WTC11 (cell line): ENCODE data around the gene SECISBP2. TPM values are rescaled to one million over a fixed set of nuclear protein-coding genes. Genes with fewer than 3 reads are reported as not detected.
"Not testable (repeated sequence)": the region's sequence is repeated elsewhere in the genome, so short reads cannot be mapped to it uniquely, and the experiment has no call there.

Experiments
- ATAC-seq: fragments of 200-7000 bp; cut with Tn5 transposase; 2 replicates; pipeline ENCODE4 v1.10.0; 2021; ENCODE audit warnings: mild to moderate bottlenecking, moderate library complexity
- CTCF ChIA-PET: fragments of 300-600 bp; sonication (Branson Sonifier 250); formaldehyde crosslinking; loops from one replicate; lab custom pipeline; 2021; ENCODE audit warnings: antibody characterized with exemption; lab: Charles Lee
- POLR2A ChIA-PET: fragments of 350-600 bp; sonication (Branson Sonifier 250); formaldehyde crosslinking; loops from one replicate; lab custom pipeline; 2021; ENCODE audit warnings: antibody characterized with exemption; lab: Charles Lee
- DNase-seq: peaks from one replicate; pipeline ENCODE4 v3.0.0; 2021; ENCODE audit warnings: low spot score
- H3K27ac Mint-ChIP-seq: 2 replicates; pipeline ENCODE4 v1.8.0; 2021; ENCODE audit warnings: mixed read lengths
- H3K27me3 Mint-ChIP-seq: 2 replicates; pipeline ENCODE4 v1.8.0; 2021; ENCODE audit warnings: low read depth, mild to moderate bottlenecking, moderate library complexity, mixed read lengths
- H3K36me3 Mint-ChIP-seq: 2 replicates; pipeline ENCODE4 v1.8.0; 2021; ENCODE audit warnings: mixed read lengths
- H3K4me1 Mint-ChIP-seq: 2 replicates; pipeline ENCODE4 v1.8.0; 2022; ENCODE audit warnings: mixed read lengths
- H3K4me3 Mint-ChIP-seq: 2 replicates; pipeline ENCODE4 v1.8.0; 2021; ENCODE audit warnings: mild to moderate bottlenecking, moderate library complexity, mixed read lengths
- H3K9me3 Mint-ChIP-seq: 2 replicates; pipeline ENCODE4 v1.8.0; 2021; ENCODE audit warnings: mixed read lengths
- AR ChIP-seq: fragments of 250-450 bp; sonication (Bioruptor Pico); IDR thresholded peaks from 2 replicates; pipeline ENCODE4 v1.9.0; 2021; ENCODE audit warnings: mild to moderate bottlenecking
- CTCF ChIP-seq: fragments of 200-600 bp; IDR thresholded peaks from 2 replicates; pipeline ENCODE4 v1.8.0; 2022; ENCODE audit warnings: antibody characterized with exemption
- FOXP1 ChIP-seq: sonication (generic); formaldehyde crosslinking; IDR thresholded peaks from 2 replicates; pipeline ENCODE4 v1.8.0; 2022; ENCODE audit warnings: missing genetic modification reagents, mild to moderate bottlenecking, moderate library complexity, borderline replicate concordance
- FOXP4 ChIP-seq: sonication (generic); formaldehyde crosslinking; IDR thresholded peaks from 2 replicates; pipeline ENCODE4 v1.8.0; 2022; ENCODE audit warnings: mild to moderate bottlenecking, missing genetic modification reagents
- JUN ChIP-seq: sonication (generic); formaldehyde crosslinking; IDR thresholded peaks from 2 replicates; pipeline ENCODE4 v1.8.0; 2023; ENCODE audit warnings: mild to moderate bottlenecking, missing genetic modification reagents
- MYBL2 ChIP-seq: sonication (generic); formaldehyde crosslinking; IDR thresholded peaks from 2 replicates; pipeline ENCODE4 v1.8.1; 2023; ENCODE audit warnings: mild to moderate bottlenecking, moderate library complexity, missing genetic modification reagents
- NFE2L1 ChIP-seq: sonication (generic); formaldehyde crosslinking; IDR thresholded peaks from 2 replicates; pipeline ENCODE4 v1.8.1; 2023; ENCODE audit warnings: missing genetic modification reagents
- NR2C2 ChIP-seq: sonication (generic); formaldehyde crosslinking; IDR thresholded peaks from 2 replicates; pipeline ENCODE4 v1.8.0; 2022; ENCODE audit warnings: mild to moderate bottlenecking, missing genetic modification reagents
- PREB ChIP-seq: sonication (generic); formaldehyde crosslinking; IDR thresholded peaks from 2 replicates; pipeline ENCODE4 v1.8.1; 2022; ENCODE audit warnings: mild to moderate bottlenecking, missing genetic modification reagents, moderate library complexity, borderline replicate concordance
- TEAD1 ChIP-seq: sonication (generic); formaldehyde crosslinking; IDR thresholded peaks from 2 replicates; pipeline ENCODE4 v1.8.0; 2022; ENCODE audit warnings: mild to moderate bottlenecking, missing genetic modification reagents
- ZBTB43 ChIP-seq: sonication (generic); formaldehyde crosslinking; IDR thresholded peaks from 2 replicates; pipeline ENCODE4 v1.8.1; 2023; ENCODE audit warnings: mild to moderate bottlenecking, missing genetic modification reagents
- ZNF121 ChIP-seq: sonication (generic); formaldehyde crosslinking; IDR thresholded peaks from 2 replicates; pipeline ENCODE4 v1.8.0; 2023; ENCODE audit warnings: missing genetic modification reagents
- ZNF281 ChIP-seq: sonication (generic); formaldehyde crosslinking; IDR thresholded peaks from 2 replicates; pipeline ENCODE4 v1.8.0; 2023; ENCODE audit warnings: mild to moderate bottlenecking, missing genetic modification reagents
- total RNA-seq: library from RNA; stranded (reverse); gene quantifications from 3 replicates; pipeline ENCODE4 v1.2.3, GENCODE V29; 2021

Gene SECISBP2
- total RNA-seq, 1 experiment from 2014 or later = 66.2 TPM

GRCh38 chr9:89278997-89279739, 39.1 kb upstream of the SECISBP2 start:
- CTCF ChIA-PET = interaction anchor here (0.6 to 1.6 kb wide), 25 partner anchors 9 to 532 kb away, joined by 3 to 13 read pairs (median 4); no protein-coding TSS in a partner anchor
- Mint-ChIP-seq H3K4me1 (peaks cover 7% of the 10 kb centered on the region), H3K9me3 (peaks cover 36% of the 10 kb centered on the region), H3K4me3 (no peak overlapping the region), H3K27ac (no peak overlapping the region), H3K27me3 (peaks cover 4% of the 10 kb centered on the region), H3K36me3 (peaks cover 36% of the 10 kb centered on the region)
- POLR2A ChIA-PET = interaction anchor here (0.9 to 1.0 kb wide), 2 partner anchors 31 to 90 kb away, joined by 3 read pairs; partner anchors contain the start of gene CKS2
- DNase-seq (no peak), ATAC-seq (peak; percentile 48; the same call in 1 of the 2 replicates)
- TF ChIP-seq CTCF = peak; percentile 50
- no peak for TF ChIP-seq NR2C2 (CRISPR knock-in tag)

- H3K4me3 Mint-ChIP-seq = no peak overlapping the region
- H3K4me1 Mint-ChIP-seq = peaks cover 12% of the 10 kb centered on the region
- H3K9me3 Mint-ChIP-seq = peaks cover 16% of the 10 kb centered on the region
- TF ChIP-seq TEAD1 (CRISPR knock-in tag) = no peak
- no peak for TF ChIP-seq FOXP4 (CRISPR knock-in tag)
- TF ChIP-seq ZBTB43 = no peak
- TF ChIP-seq NFE2L1 (CRISPR knock-in tag) = no peak
- TF ChIP-seq PREB (CRISPR knock-in tag) = no peak
- H3K27ac Mint-ChIP-seq = no peak overlapping the region
- ChIA-PET POLR2A (no interaction called here), CTCF (no interaction called here)
- no peak for ATAC-seq
- no peak for DNase-seq
- H3K36me3 Mint-ChIP-seq = peaks cover 17% of the 10 kb centered on the region
- peaks cover 4% of the 10 kb centered on the region; the same call in 1 of the 2 replicates for H3K27me3 Mint-ChIP-seq
Observed at GRCh38 chr9:89281106-89281505, 37.2 kb upstream of the SECISBP2 start.

GRCh38 chr9:89282248-89282968, 35.9 kb upstream of the SECISBP2 start:
- H3K4me1 Mint-ChIP-seq, H3K27me3 Mint-ChIP-seq, CTCF ChIA-PET, H3K9me3 Mint-ChIP-seq, DNase-seq, POLR2A ChIA-PET, ATAC-seq, H3K27ac Mint-ChIP-seq, H3K36me3 Mint-ChIP-seq, H3K4me3 Mint-ChIP-seq: not testable (repeated sequence)

- CTCF ChIA-PET = no interaction called here
- ATAC-seq (no peak), DNase-seq (no peak)
- Mint-ChIP-seq H3K9me3 (0 out of 2 replicates have a peak, but pooled peaks cover 4% of the 10 kb centered on the region), H3K4me3 (no peak overlapping the region), H3K4me1 (0 out of 2 replicates have a peak, but pooled peaks cover 4% of the 10 kb centered on the region), H3K36me3 (peaks cover 5% of the 10 kb centered on the region), H3K27ac (no peak overlapping the region), H3K27me3 (no peaks in the 10 kb centered on the region)
- POLR2A ChIA-PET = no interaction called here
- TF ChIP-seq MYBL2 (CRISPR knock-in tag) (no peak), AR (CRISPR knock-in tag) (no peak), ZNF121 (CRISPR knock-in tag) (no peak), ZNF281 (CRISPR knock-in tag) (no peak), TEAD1 (CRISPR knock-in tag) (no peak), FOXP1 (CRISPR knock-in tag) (no peak), JUN (CRISPR knock-in tag) (no peak)
Observed at GRCh38 chr9:89284076-89284475, 34.2 kb upstream of the SECISBP2 start.
